Nephron (organoid): ENCODE measurements around the gene SMPD3.
A peak's percentile ranks its signal among the peaks of the same experiment; 100 is the strongest.

Experiments
- H3K27ac Mint-ChIP-seq, 3 experiments: 2 replicates each; pipeline ENCODE4 v1.8.0; 2020; ENCODE audit warnings: mixed read lengths in 3 of 3, mild to moderate bottlenecking in 2 of 3, moderate library complexity in 1 of 3
- H3K27me3 Mint-ChIP-seq: 2 replicates; pipeline ENCODE4 v1.8.0; 2021; ENCODE audit warnings: low read depth, mild to moderate bottlenecking, moderate library complexity, mixed read lengths
- H3K36me3 Mint-ChIP-seq: 2 replicates; pipeline ENCODE4 v1.8.0; 2020; ENCODE audit warnings: low read depth, mixed read lengths
- H3K4me1 Mint-ChIP-seq: 2 replicates; pipeline ENCODE4 v1.8.0; 2020; ENCODE audit warnings: mixed read lengths
- H3K4me3 Mint-ChIP-seq, 3 experiments: 2 replicates each; pipeline ENCODE4 v1.8.0; 2020; ENCODE audit warnings: mild to moderate bottlenecking in 3 of 3, mixed read lengths in 3 of 3, moderate library complexity in 2 of 3
- H3K9me3 Mint-ChIP-seq: 2 replicates; pipeline ENCODE4 v1.8.0; 2020; ENCODE audit warnings: mixed read lengths
- CTCF ChIP-seq, 3 experiments: fragments of 200-600 bp; sonication (generic); IDR thresholded peaks; one replicate each; pipeline ENCODE4 v1.5.0; 2021; ENCODE audit warnings: antibody characterized with exemption in 3 of 3; ENCODE audit not compliant: unreplicated experiment in 3 of 3

The SMPD3 gene

GRCh38 chr16:68328860-68329390 is 119.4 kb downstream of the SMPD3 start:
- H3K4me3 Mint-ChIP-seq = no peak overlapping the region
- peaks cover 22% of the 10 kb centered on the region for H3K4me1 Mint-ChIP-seq
- H3K27me3 Mint-ChIP-seq = no peaks in the 10 kb centered on the region
- peaks cover 28% of the 10 kb centered on the region for H3K36me3 Mint-ChIP-seq
- H3K9me3 Mint-ChIP-seq = no peaks in the 10 kb centered on the region
- TF ChIP-seq CTCF (IDR thresholded peaks at IDR 0.05; ENCODE audit: unreplicated experiment in 3 of 3) = peak in 1 of 3 experiments; percentile 23
- peak overlapping the region in 2 of 3 experiments; percentile 9 to 43 for H3K27ac Mint-ChIP-seq

- H3K27me3 Mint-ChIP-seq = no peaks in the 10 kb centered on the region
- H3K4me3 Mint-ChIP-seq = no peak overlapping the region
- H3K4me1 Mint-ChIP-seq = peaks cover 22% of the 10 kb centered on the region
- peak overlapping the region in 2 of 3 experiments; percentile 9 to 43 for H3K27ac Mint-ChIP-seq
- peaks cover 30% of the 10 kb centered on the region for H3K36me3 Mint-ChIP-seq
- peak; percentile 83 to 91 (median 85) for TF ChIP-seq CTCF (IDR thresholded peaks at IDR 0.05; ENCODE audit: unreplicated experiment in 3 of 3)
- H3K9me3 Mint-ChIP-seq = no peaks in the 10 kb centered on the region
Measured at GRCh38 chr16:68328151-68328859, 120.0 kb downstream of the SMPD3 start.

GRCh38 chr16:68324780-68325357 is 123.4 kb downstream of the SMPD3 start:
- H3K27me3 Mint-ChIP-seq = no peaks in the 10 kb centered on the region
- no peak overlapping the region for H3K27ac Mint-ChIP-seq
- peaks cover 25% of the 10 kb centered on the region for H3K36me3 Mint-ChIP-seq
- H3K9me3 Mint-ChIP-seq = no peaks in the 10 kb centered on the region
- no peak overlapping the region for H3K4me3 Mint-ChIP-seq
- peaks cover 9% of the 10 kb centered on the region for H3K4me1 Mint-ChIP-seq
- TF ChIP-seq CTCF (IDR thresholded peaks at IDR 0.05; ENCODE audit: unreplicated experiment in 3 of 3) = no peak

- Mint-ChIP-seq H3K4me3 (no peak overlapping the region), H3K9me3 (no peaks in the 10 kb centered on the region), H3K27ac (no peak overlapping the region), H3K27me3 (no peaks in the 10 kb centered on the region), H3K4me1 (peaks cover 9% of the 10 kb centered on the region), H3K36me3 (peaks cover 29% of the 10 kb centered on the region)
- no peak for TF ChIP-seq CTCF (IDR thresholded peaks at IDR 0.05; ENCODE audit: unreplicated experiment in 3 of 3)
Measured at GRCh38 chr16:68324336-68324735, 124.0 kb downstream of the SMPD3 start.

- TF ChIP-seq CTCF (IDR thresholded peaks at IDR 0.05; ENCODE audit: unreplicated experiment in 3 of 3) = no peak
- H3K27ac Mint-ChIP-seq = no peak overlapping the region
- H3K27me3 Mint-ChIP-seq = no peaks in the 10 kb centered on the region
- H3K4me1 Mint-ChIP-seq = no peaks in the 10 kb centered on the region
- H3K36me3 Mint-ChIP-seq = peaks cover 46% of the 10 kb centered on the region
- H3K9me3 Mint-ChIP-seq = no peaks in the 10 kb centered on the region
- no peak overlapping the region for H3K4me3 Mint-ChIP-seq
Measured at GRCh38 chr16:68319185-68319908, 129.0 kb downstream of the SMPD3 start.
